GM21360 (cell line): ENCODE data around the gene MALSU1.

Experiments used
- ATAC-seq: cut with Tn5 transposase; IDR thresholded peaks from one replicate; pipeline ENCODE4 v1.9.1; 2021; ENCODE audit warnings: mild to moderate bottlenecking, moderate library complexity; ENCODE audit not compliant: unreplicated experiment

Gene MALSU1

GRCh38 chr7:23298885-23299769 is at the start of gene MALSU1:
TSS of gene MALSU1 (plus strand) at chr7:23299339. CDS start at chr7:23299353, 14 bp downstream.
- peak; percentile 99 for ATAC-seq

- no peak for ATAC-seq
These were observed 49.7 kb upstream of the MALSU1 start for GRCh38 chr7:23249486-23249885.

GRCh38 chr7:23254051-23254681 is 45.0 kb upstream of the MALSU1 start:
- ATAC-seq: no peak

- ATAC-seq: no peak
These were observed 42.4 kb upstream of the MALSU1 start for GRCh38 chr7:23256731-23257130.

GRCh38 chr7:23260371-23260770 is 38.8 kb upstream of the MALSU1 start:
- no peak for ATAC-seq

GRCh38 chr7:23261843-23262452 is 37.2 kb upstream of the MALSU1 start:
- ATAC-seq: peak; percentile 76

- ATAC-seq: peak; percentile 48
These were observed 34.2 kb upstream of the MALSU1 start for GRCh38 chr7:23264916-23265458.

GRCh38 chr7:23266918-23267317 is 32.2 kb upstream of the MALSU1 start:
- ATAC-seq: no peak

GRCh38 chr7:23267357-23267756 is 31.8 kb upstream of the MALSU1 start:
- no peak for ATAC-seq

GRCh38 chr7:23268167-23268566 is 31.0 kb upstream of the MALSU1 start:
- no peak for ATAC-seq

GRCh38 chr7:23268746-23269145 is 30.4 kb upstream of the MALSU1 start:
- no peak for ATAC-seq

GRCh38 chr7:23272275-23272674 is 26.9 kb upstream of the MALSU1 start:
- no peak for ATAC-seq

GRCh38 chr7:23273141-23273599 is 26.0 kb upstream of the MALSU1 start:
- ATAC-seq: peak; percentile 89

- no peak for ATAC-seq
These were observed 23.2 kb upstream of the MALSU1 start for GRCh38 chr7:23275912-23276311.

GRCh38 chr7:23276376-23276775 is 22.8 kb upstream of the MALSU1 start:
- no peak for ATAC-seq

- ATAC-seq: no peak
These were observed 22.2 kb upstream of the MALSU1 start for GRCh38 chr7:23276947-23277346.

GRCh38 chr7:23277359-23277989 is 21.7 kb upstream of the MALSU1 start:
- no peak for ATAC-seq

GRCh38 chr7:23279819-23280525 is 19.2 kb upstream of the MALSU1 start:
- ATAC-seq: no peak

- ATAC-seq: no peak
These were observed 16.1 kb upstream of the MALSU1 start for GRCh38 chr7:23283086-23283485.

- ATAC-seq: no peak
These were observed 14.3 kb upstream of the MALSU1 start for GRCh38 chr7:23284871-23285270.
